Measurements from ENCODE around the gene GART. TPM values are rescaled to one million over a fixed set of nuclear protein-coding genes. Genes with fewer than 3 reads are reported as not detected.

Gene GART
- total and polyA plus RNA-seq, 10 of the 15 experiments (the other 5 are each of a cell fraction or from before 2014, with no cell fraction given), result 44.7 to 178 (median 106) TPM

- WGBS (ENCODE audit: insufficient coverage, insufficient replicate concordance, low lambda C conversion rate, missing lambda C conversion rate), result 99% methylated on average over 5 of the region's 5 CpGs
- TF ChIP-seq FOS (IDR thresholded peaks at IDR 0.05; ENCODE audit: borderline replicate concordance, extremely low read depth, insufficient read length) (no peak), GABPA (IDR thresholded peaks at IDR 0.05; ENCODE audit: low read depth) (no peak), ZNF622 (IDR thresholded peaks at IDR 0.05) (no peak), TCF7 (IDR thresholded peaks at IDR 0.05; ENCODE audit: borderline replicate concordance) (no peak), RB1 (IDR thresholded peaks at IDR 0.05; ENCODE audit: borderline replicate concordance) (no peak)
- TF ChIP-seq, protein P1, sequence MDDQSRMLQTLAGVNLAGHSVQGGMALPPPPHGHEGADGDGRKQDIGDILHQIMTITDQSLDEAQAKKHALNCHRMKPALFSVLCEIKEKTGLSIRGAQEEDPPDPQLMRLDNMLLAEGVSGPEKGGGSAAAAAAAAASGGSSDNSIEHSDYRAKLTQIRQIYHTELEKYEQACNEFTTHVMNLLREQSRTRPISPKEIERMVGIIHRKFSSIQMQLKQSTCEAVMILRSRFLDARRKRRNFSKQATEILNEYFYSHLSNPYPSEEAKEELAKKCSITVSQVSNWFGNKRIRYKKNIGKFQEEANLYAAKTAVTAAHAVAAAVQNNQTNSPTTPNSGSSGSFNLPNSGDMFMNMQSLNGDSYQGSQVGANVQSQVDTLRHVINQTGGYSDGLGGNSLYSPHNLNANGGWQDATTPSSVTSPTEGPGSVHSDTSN (IDR thresholded peaks at IDR 0.05; ENCODE audit: insufficient replicate concordance, low read depth, low read length), result no peak
- SMC1A ChIA-PET (ENCODE audit: uncharacterized antibody, unreplicated experiment), result interaction anchor here (0.7 to 1.3 kb wide), 2 partner anchors 14 to 373 kb away, joined by 3 to 4 read pairs; no protein-coding TSS in a partner anchor
- Histone ChIP-seq H3K9ac (ENCODE audit: control insufficient read depth, insufficient read depth, low read length) (no peak overlapping the region), H3K9me3 (replicated peaks; ENCODE audit: control insufficient read depth, insufficient read depth, low read length) (no peaks in the 10 kb centered on the region), H2AFZ (ENCODE audit: control insufficient read depth, low read depth, low read length) (no peak overlapping the region), H3K36me3 (ENCODE audit: control insufficient read depth in 2 of 2, insufficient read depth in 2 of 2, low read length in 1 of 2) (peaks cover 6 to 44% of the 10 kb centered on the region in 2 experiments), H3K4me1 (ENCODE audit: control insufficient read depth, insufficient read depth, low read length) (no peaks in the 10 kb centered on the region), H3K27me3 (replicated peaks in 1 of 2; ENCODE audit: control insufficient read depth in 2 of 2, insufficient read depth in 2 of 2, low read length in 1 of 2) (no peaks in the 10 kb centered on the region), H3K79me2 (ENCODE audit: control insufficient read depth, insufficient read depth, low read length) (no peaks in the 10 kb centered on the region), H3K4me2 (ENCODE audit: control insufficient read depth, insufficient read depth) (no peak overlapping the region), H3K27ac (ENCODE audit: control insufficient read depth, insufficient read depth) (no peak overlapping the region), H4K20me1 (ENCODE audit: control insufficient read depth, insufficient read depth) (no peaks in the 10 kb centered on the region), H3K4me3 (no peak overlapping the region)
- BruUV-seq (replicated peaks), result TSS peak; percentile 5
- in situ Hi-C loops (cut with MboI), result no loop called here
- POLR2A ChIA-PET, result interaction anchor here (0.5 kb wide), 1 partner anchor 22 kb away, joined by 5 read pairs; no protein-coding TSS in a partner anchor
- intact Hi-C loops (cut with micrococcal nuclease; ENCODE audit: unreplicated experiment), result no loop called here
- DNase-seq (ENCODE audit: low read depth, low spot score) (no peak), FAIRE-seq (no peak), ATAC-seq (no peak)
- CTCF ChIA-PET, result interaction anchor here (0.6 to 1.6 kb wide), 3 partner anchors 19 to 373 kb away, joined by 3 read pairs; no protein-coding TSS in a partner anchor
- RAD21 ChIA-PET (ENCODE audit: unreplicated experiment), result no interaction called here
Measured at GRCh38 chr21:33569991-33570390, 28.1 kb upstream of the GART start.

DNA sequence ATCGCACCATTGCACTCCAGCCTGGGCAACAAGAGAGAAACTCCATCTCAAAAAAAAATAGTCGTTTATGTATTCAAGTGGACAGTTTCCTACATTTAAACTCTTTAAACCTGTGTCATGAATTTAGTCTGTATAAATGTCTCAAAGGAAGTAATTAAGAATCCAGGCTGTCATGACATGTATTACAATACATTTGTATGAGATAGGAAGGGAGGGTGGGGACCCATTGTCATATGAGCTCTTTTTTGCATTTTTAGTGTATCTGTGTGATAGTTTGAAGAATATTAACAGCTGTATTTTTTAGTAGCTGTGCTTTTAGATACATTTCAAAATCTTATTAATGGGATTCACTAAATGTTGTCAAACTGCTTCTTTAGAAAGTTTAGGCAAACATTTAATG is 26.5 kb upstream of the GART start:
- ATAC-seq, result no peak
- H3K9me3 ChIP-seq (replicated peaks; ENCODE audit: control insufficient read depth, insufficient read depth, low read length), result no peaks in the 10 kb centered on the region
- intact Hi-C loops (cut with micrococcal nuclease; ENCODE audit: unreplicated experiment), result no loop called here
- no peaks in the 10 kb centered on the region for H3K27me3 ChIP-seq (replicated peaks in 1 of 2; ENCODE audit: control insufficient read depth in 2 of 2, insufficient read depth in 2 of 2, low read length in 1 of 2)
- WGBS (ENCODE audit: insufficient coverage, insufficient replicate concordance, low lambda C conversion rate, missing lambda C conversion rate), result 75% methylated on average over 2 of the region's 2 CpGs
- BruUV-seq (replicated peaks), result no TSS peak
- no peaks in the 10 kb centered on the region for H3K4me1 ChIP-seq (ENCODE audit: control insufficient read depth, insufficient read depth, low read length)
- CTCF ChIA-PET, result no interaction called here
- FAIRE-seq, result no peak
- RAD21 ChIA-PET (ENCODE audit: unreplicated experiment), result no interaction called here
- H3K4me2 ChIP-seq (ENCODE audit: control insufficient read depth, insufficient read depth), result no peak overlapping the region
- POLR2A ChIA-PET, result interaction anchor here (0.5 kb wide), 1 partner anchor 25 kb away, joined by 3 read pairs; no protein-coding TSS in a partner anchor
- no peak overlapping the region for H3K4me3 ChIP-seq
- H3K27ac ChIP-seq (ENCODE audit: control insufficient read depth, insufficient read depth), result no peak overlapping the region
- no peak for DNase-seq (ENCODE audit: low read depth, low spot score)
- in situ Hi-C loops (cut with MboI), result no loop called here
- TF ChIP-seq ZBED1 (IDR thresholded peaks at IDR 0.05; ENCODE audit: borderline replicate concordance), result no peak
- TF ChIP-seq SMAD5 (IDR thresholded peaks at IDR 0.05; ENCODE audit: low read depth), result no peak
- no peak overlapping the region for H3K9ac ChIP-seq (ENCODE audit: control insufficient read depth, insufficient read depth, low read length)
- no peak overlapping the region for H2AFZ ChIP-seq (ENCODE audit: control insufficient read depth, low read depth, low read length)
- SMC1A ChIA-PET (ENCODE audit: uncharacterized antibody, unreplicated experiment), result no interaction called here
- peaks cover 6 to 31% of the 10 kb centered on the region in 2 experiments for H3K36me3 ChIP-seq (ENCODE audit: control insufficient read depth in 2 of 2, insufficient read depth in 2 of 2, low read length in 1 of 2)
- no peaks in the 10 kb centered on the region; the same call in 1 of the 2 replicates for H3K79me2 ChIP-seq (ENCODE audit: control insufficient read depth, insufficient read depth, low read length)
- no peaks in the 10 kb centered on the region for H4K20me1 ChIP-seq (ENCODE audit: control insufficient read depth, insufficient read depth)

Measured in GM12878 (cell line).